Progenitor cell of endocrine pancreas (in vitro differentiated cells): Measurements from ENCODE around the gene KDM4B. TPM values are rescaled to one million over a fixed set of nuclear protein-coding genes. Genes with fewer than 3 reads are reported as not detected.
"Not testable (repeated sequence)": the region's sequence is repeated elsewhere in the genome, so short reads cannot be mapped to it uniquely, and the experiment has no call there.

Experiments
- DNase-seq: peaks from one replicate; pipeline ENCODE4 v3.0.0; 2021; ENCODE audit warnings: low spot score; ENCODE audit not compliant: unreplicated experiment
- H3K27ac Mint-ChIP-seq: 2 replicates; pipeline ENCODE4 v1.8.0; 2021; ENCODE audit warnings: mild to moderate bottlenecking, moderate library complexity, mixed read lengths
- H3K27me3 Mint-ChIP-seq: 2 replicates; pipeline ENCODE4 v1.8.0; 2021; ENCODE audit warnings: mixed read lengths
- H3K36me3 Mint-ChIP-seq: 2 replicates; pipeline ENCODE4 v1.8.0; 2022; ENCODE audit warnings: mixed read lengths; ENCODE audit not compliant: insufficient read depth
- H3K4me1 Mint-ChIP-seq: 2 replicates; pipeline ENCODE4 v1.8.0; 2021; ENCODE audit warnings: low read depth, mixed read lengths
- H3K4me3 Mint-ChIP-seq: 2 replicates; pipeline ENCODE4 v1.8.0; 2021; ENCODE audit warnings: low read depth, mild to moderate bottlenecking, moderate library complexity, mixed read lengths
- H3K9me3 Mint-ChIP-seq: 2 replicates; pipeline ENCODE4 v1.8.0; 2021; ENCODE audit warnings: low read depth, mixed read lengths
- microRNA-seq: library from miRNA; unstranded; fragments of <30 nt; microRNA quantifications from one replicate; pipeline ENCODE4 v1.1.0, GENCODE V29; 2020; ENCODE audit warnings: borderline number of aligned reads; ENCODE audit not compliant: unreplicated experiment
- total RNA-seq: library from RNA; stranded (reverse); gene quantifications from 2 replicates; pipeline ENCODE4 v1.2.1, GENCODE V29; 2021
- TF ChIP-seq, protein P1 (sequence below): fragments of 200-600 bp; sonication (generic); IDR thresholded peaks from one replicate; pipeline ENCODE4 v1.5.0; 2021; ENCODE audit warnings: antibody characterized with exemption, mild to moderate bottlenecking; ENCODE audit not compliant: unreplicated experiment

The KDM4B gene
- total RNA-seq, 1 donor from 2014 or later, result 59.6 TPM

- H3K27me3 Mint-ChIP-seq, result no peaks in the 10 kb centered on the region
- no peaks in the 10 kb centered on the region for H3K36me3 Mint-ChIP-seq
- H3K9me3 Mint-ChIP-seq, result peaks cover under 1% of the 10 kb centered on the region
- TF ChIP-seq, protein P1, sequence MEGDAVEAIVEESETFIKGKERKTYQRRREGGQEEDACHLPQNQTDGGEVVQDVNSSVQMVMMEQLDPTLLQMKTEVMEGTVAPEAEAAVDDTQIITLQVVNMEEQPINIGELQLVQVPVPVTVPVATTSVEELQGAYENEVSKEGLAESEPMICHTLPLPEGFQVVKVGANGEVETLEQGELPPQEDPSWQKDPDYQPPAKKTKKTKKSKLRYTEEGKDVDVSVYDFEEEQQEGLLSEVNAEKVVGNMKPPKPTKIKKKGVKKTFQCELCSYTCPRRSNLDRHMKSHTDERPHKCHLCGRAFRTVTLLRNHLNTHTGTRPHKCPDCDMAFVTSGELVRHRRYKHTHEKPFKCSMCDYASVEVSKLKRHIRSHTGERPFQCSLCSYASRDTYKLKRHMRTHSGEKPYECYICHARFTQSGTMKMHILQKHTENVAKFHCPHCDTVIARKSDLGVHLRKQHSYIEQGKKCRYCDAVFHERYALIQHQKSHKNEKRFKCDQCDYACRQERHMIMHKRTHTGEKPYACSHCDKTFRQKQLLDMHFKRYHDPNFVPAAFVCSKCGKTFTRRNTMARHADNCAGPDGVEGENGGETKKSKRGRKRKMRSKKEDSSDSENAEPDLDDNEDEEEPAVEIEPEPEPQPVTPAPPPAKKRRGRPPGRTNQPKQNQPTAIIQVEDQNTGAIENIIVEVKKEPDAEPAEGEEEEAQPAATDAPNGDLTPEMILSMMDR, result no peak
- H3K4me1 Mint-ChIP-seq, result no peaks in the 10 kb centered on the region
- H3K4me3 Mint-ChIP-seq, result no peak overlapping the region
- no peak overlapping the region for H3K27ac Mint-ChIP-seq
- DNase-seq, result no peak
Observed at GRCh38 chr19:5194641-5195040, 225.7 kb downstream of the KDM4B start.

DNA sequence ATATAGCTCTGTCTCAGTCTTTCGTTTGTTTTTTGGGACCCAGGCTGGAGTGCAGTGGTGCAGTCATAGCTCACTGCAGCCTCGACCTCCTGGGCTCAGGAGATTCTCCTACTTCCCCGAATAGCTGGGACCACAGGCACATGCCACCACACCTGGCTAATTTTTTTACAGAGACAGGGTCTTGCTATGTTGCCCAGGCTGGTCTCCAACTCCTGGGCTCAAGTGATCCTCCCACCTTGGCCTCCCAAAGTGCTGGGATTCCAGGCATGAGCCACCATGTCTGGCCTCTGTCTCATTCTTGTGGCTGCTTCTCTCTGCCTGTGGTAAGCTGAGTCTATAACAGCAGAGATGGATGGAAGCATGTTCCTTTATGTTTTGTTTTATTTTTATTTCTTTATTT, 226.7 kb downstream of the KDM4B start:
- not testable (repeated sequence) for H3K9me3 Mint-ChIP-seq, H3K4me1 Mint-ChIP-seq, DNase-seq, H3K27ac Mint-ChIP-seq, H3K4me3 Mint-ChIP-seq, H3K36me3 Mint-ChIP-seq, H3K27me3 Mint-ChIP-seq

- Mint-ChIP-seq H3K27ac (no peak overlapping the region), H3K27me3 (no peaks in the 10 kb centered on the region), H3K4me1 (no peaks in the 10 kb centered on the region), H3K36me3 (peaks cover 10% of the 10 kb centered on the region), H3K4me3 (no peak overlapping the region), H3K9me3 (peaks cover 12% of the 10 kb centered on the region)
- no peak for DNase-seq
- TF ChIP-seq, protein P1, result no peak
Observed at GRCh38 chr19:5196832-5197231, 227.9 kb downstream of the KDM4B start.

DNA sequence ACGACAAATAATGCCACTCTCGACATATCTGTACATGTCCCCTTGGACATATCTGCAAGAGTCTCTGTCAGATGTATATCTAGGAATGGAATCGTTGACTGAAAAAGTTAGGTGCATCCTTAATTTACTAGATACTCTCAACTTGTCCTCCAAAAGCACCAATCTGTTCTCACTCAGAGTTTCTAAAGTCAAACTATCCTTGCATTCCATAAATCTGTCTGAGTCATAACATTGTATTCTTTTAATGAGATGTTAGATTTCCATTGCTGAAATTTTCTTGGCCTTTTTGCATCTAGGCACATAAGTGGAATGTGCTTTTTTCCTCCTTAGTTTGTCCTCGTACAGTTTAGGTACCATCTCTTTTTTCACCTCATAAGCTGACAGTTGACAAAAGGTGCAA, 231.9 kb downstream of the KDM4B start:
- H3K9me3 Mint-ChIP-seq, result peaks cover 14% of the 10 kb centered on the region
- no peaks in the 10 kb centered on the region for H3K27me3 Mint-ChIP-seq
- TF ChIP-seq, protein P1, result no peak

GRCh38 chr19:5202553-5202952, 233.6 kb downstream of the KDM4B start:
- no peaks in the 10 kb centered on the region for H3K4me1 Mint-ChIP-seq
- H3K4me3 Mint-ChIP-seq, result no peak overlapping the region
- H3K27me3 Mint-ChIP-seq, result no peaks in the 10 kb centered on the region
- H3K9me3 Mint-ChIP-seq, result peaks cover 14% of the 10 kb centered on the region
- peaks cover 33% of the 10 kb centered on the region for H3K36me3 Mint-ChIP-seq
- TF ChIP-seq, protein P1, result no peak
- no peak overlapping the region for H3K27ac Mint-ChIP-seq
- no peak for DNase-seq

More for the DNA sequence above, 231.9 kb downstream of the KDM4B start:
- no peak for DNase-seq
- H3K27ac Mint-ChIP-seq, result no peak overlapping the region
- H3K36me3 Mint-ChIP-seq, result peaks cover 33% of the 10 kb centered on the region
- H3K4me1 Mint-ChIP-seq, result no peaks in the 10 kb centered on the region
- no peak overlapping the region for H3K4me3 Mint-ChIP-seq

Small RNA genes within 50 kb of the gene (microRNA-seq; reads per million reads assigned to microRNA genes)
- 3.0 reads per million for gene MIR4747

Other genes starting within 250 kb of the KDM4B start
- gene DPP9, start 245.3 kb upstream of the KDM4B start, total RNA-seq, result 48.9 and 50.3 TPM in 2 replicates
- gene FEM1A, start 177.4 kb upstream of the KDM4B start, total RNA-seq, result 12.5 and 13.0 TPM in 2 replicates
- gene TICAM1, start 137.4 kb upstream of the KDM4B start, total RNA-seq, result 3.4 and 4.0 TPM in 2 replicates
- 40.0 and 43.6 TPM in 2 replicates for gene PLIN3, start 101.4 kb upstream of the KDM4B start, total RNA-seq
- not detected in 2 replicates for gene ARRDC5, start 66.2 kb upstream of the KDM4B start, total RNA-seq
- 60.2 and 63.5 TPM in 2 replicates for gene UHRF1, start 59.6 kb upstream of the KDM4B start, total RNA-seq